ENCODE data around the gene TM9SF4. TPM values are rescaled to one million over a fixed set of nuclear protein-coding genes. Genes with fewer than 3 reads are reported as not detected.
"Not testable (repeated sequence)": the region's sequence is repeated elsewhere in the genome, so short reads cannot be mapped to it uniquely, and the experiment has no call there.

TM9SF4 gene
- polyA plus RNA-seq, 1 donor (not counting 4 experiments of a cell fraction or from before 2014, with no cell fraction given): 49.4 TPM

DNA sequence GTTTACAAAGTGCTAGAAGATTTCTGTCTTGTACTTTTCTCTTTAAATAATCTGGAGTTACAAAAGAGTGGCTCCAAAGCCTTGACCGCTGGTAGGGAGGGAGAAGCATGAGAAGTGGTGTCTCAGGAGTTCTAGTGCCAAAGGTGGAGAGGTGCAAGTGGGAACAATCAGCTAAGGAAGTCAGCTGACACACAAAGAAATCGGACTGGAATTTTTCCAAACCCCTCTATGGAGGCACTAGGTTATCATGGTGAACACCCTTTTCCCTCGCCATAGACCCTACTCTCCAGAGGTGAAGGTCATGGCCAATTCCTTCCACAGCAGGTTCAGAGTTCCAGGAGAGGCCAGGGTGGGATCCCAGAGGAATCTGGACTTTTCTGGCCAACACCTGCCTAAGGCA is 83.2 kb downstream of the TM9SF4 start:
- no peak for TF ChIP-seq CTCF (optimal IDR thresholded peaks at IDR 0.05 in 1 of 3, IDR thresholded peaks at IDR 0.05 in 1 of 3, conservative IDR thresholded peaks at IDR 0.05 in 1 of 3; ENCODE audit: extremely low read depth in 1 of 3, insufficient read depth in 2 of 3, low read length in 3 of 3)
- no peak for TF ChIP-seq EZH2 (IDR thresholded peaks at IDR 0.05; ENCODE audit: low read length)
- H3K79me2 ChIP-seq (ENCODE audit: control insufficient read depth, insufficient read depth, low read length): peaks cover 2% of the 10 kb centered on the region
- DNase-seq (ENCODE audit: low read depth, low spot score) (no peak), FAIRE-seq (no peak)
- H3K4me2 ChIP-seq (ENCODE audit: control insufficient read depth, extremely low read depth, insufficient read depth, low read depth, low read length): no peak overlapping the region
- peaks cover 6% of the 10 kb centered on the region for H4K20me1 ChIP-seq (ENCODE audit: control insufficient read depth, extremely low read depth, insufficient read depth, low read length)
- H3K27ac ChIP-seq (ENCODE audit: control insufficient read depth, insufficient read depth, low read length): no peak overlapping the region
- no peak overlapping the region for H2AFZ ChIP-seq (ENCODE audit: control insufficient read depth, low read length)
- H3K9ac ChIP-seq (ENCODE audit: control insufficient read depth, extremely low read depth, insufficient read depth, low read length): no peak overlapping the region
- no peaks in the 10 kb centered on the region for H3K9me1 ChIP-seq (ENCODE audit: control insufficient read depth, extremely low read depth, insufficient read depth, low read length)
- H3K4me1 ChIP-seq (ENCODE audit: control insufficient read depth, extremely low read depth, insufficient read depth, low read length): peaks cover 3% of the 10 kb centered on the region
- H3K27me3 ChIP-seq (ENCODE audit: control insufficient read depth, extremely low read depth, insufficient read depth, low read length): no peaks in the 10 kb centered on the region
- no peak overlapping the region for H3K4me3 ChIP-seq (ENCODE audit: control insufficient read depth in 2 of 3, extremely low read depth in 1 of 3, insufficient read depth in 2 of 3, low read depth in 1 of 3, low read length in 3 of 3)
- dilution Hi-C loops (cut with MboI; ENCODE audit: extremely low pct_ligation_motif_present, low sequenced_read_pairs): no loop called here
- no peaks in the 10 kb centered on the region for H3K9me3 ChIP-seq (ENCODE audit: control insufficient read depth, low read depth, low read length)
- H3K36me3 ChIP-seq (ENCODE audit: control insufficient read depth in 2 of 2, extremely low read depth in 1 of 2, insufficient read depth in 2 of 2, low read length in 2 of 2): peaks cover 19 to 24% of the 10 kb centered on the region in 2 experiments

- H3K36me3 ChIP-seq (ENCODE audit: control insufficient read depth in 2 of 2, extremely low read depth in 1 of 2, insufficient read depth in 2 of 2, low read length in 2 of 2): peaks cover 23 to 25% of the 10 kb centered on the region in 2 experiments
- H3K4me2 ChIP-seq (ENCODE audit: control insufficient read depth, extremely low read depth, insufficient read depth, low read depth, low read length); H3K79me2 ChIP-seq (ENCODE audit: control insufficient read depth, insufficient read depth, low read length); H3K9ac ChIP-seq (ENCODE audit: control insufficient read depth, extremely low read depth, insufficient read depth, low read length); H3K27me3 ChIP-seq (ENCODE audit: control insufficient read depth, extremely low read depth, insufficient read depth, low read length); H3K9me1 ChIP-seq (ENCODE audit: control insufficient read depth, extremely low read depth, insufficient read depth, low read length); H3K27ac ChIP-seq (ENCODE audit: control insufficient read depth, insufficient read depth, low read length); DNase-seq (ENCODE audit: low read depth, low spot score); FAIRE-seq; H4K20me1 ChIP-seq (ENCODE audit: control insufficient read depth, extremely low read depth, insufficient read depth, low read length); H3K4me1 ChIP-seq (ENCODE audit: control insufficient read depth, extremely low read depth, insufficient read depth, low read length); H2AFZ ChIP-seq (ENCODE audit: control insufficient read depth, low read length); dilution Hi-C loops (cut with MboI; ENCODE audit: extremely low pct_ligation_motif_present, low sequenced_read_pairs); H3K4me3 ChIP-seq (ENCODE audit: control insufficient read depth in 2 of 3, extremely low read depth in 1 of 3, insufficient read depth in 2 of 3, low read depth in 1 of 3, low read length in 3 of 3); H3K9me3 ChIP-seq (ENCODE audit: control insufficient read depth, low read depth, low read length): not testable (repeated sequence)
Measured at GRCh38 chr20:32193336-32193735, 83.8 kb downstream of the TM9SF4 start.

GRCh38 chr20:32193996-32194395 is 84.5 kb downstream of the TM9SF4 start:
- FAIRE-seq (no peak), DNase-seq (ENCODE audit: low read depth, low spot score) (no peak)
- Histone ChIP-seq H4K20me1 (ENCODE audit: control insufficient read depth, extremely low read depth, insufficient read depth, low read length) (peaks cover 6% of the 10 kb centered on the region), H3K4me3 (ENCODE audit: control insufficient read depth in 2 of 3, extremely low read depth in 1 of 3, insufficient read depth in 2 of 3, low read depth in 1 of 3, low read length in 3 of 3) (no peak overlapping the region), H3K79me2 (ENCODE audit: control insufficient read depth, insufficient read depth, low read length) (peaks cover 9% of the 10 kb centered on the region), H3K9me1 (ENCODE audit: control insufficient read depth, extremely low read depth, insufficient read depth, low read length) (no peaks in the 10 kb centered on the region), H3K36me3 (ENCODE audit: control insufficient read depth in 2 of 2, extremely low read depth in 1 of 2, insufficient read depth in 2 of 2, low read length in 2 of 2) (peaks cover 25 to 29% of the 10 kb centered on the region in 2 experiments), H3K9me3 (ENCODE audit: control insufficient read depth, low read depth, low read length) (no peaks in the 10 kb centered on the region), H3K4me2 (ENCODE audit: control insufficient read depth, extremely low read depth, insufficient read depth, low read depth, low read length) (no peak overlapping the region), H3K27me3 (ENCODE audit: control insufficient read depth, extremely low read depth, insufficient read depth, low read length) (no peaks in the 10 kb centered on the region), H3K9ac (ENCODE audit: control insufficient read depth, extremely low read depth, insufficient read depth, low read length) (no peak overlapping the region), H2AFZ (ENCODE audit: control insufficient read depth, low read length) (no peak overlapping the region), H3K4me1 (ENCODE audit: control insufficient read depth, extremely low read depth, insufficient read depth, low read length) (peaks cover 3% of the 10 kb centered on the region), H3K27ac (ENCODE audit: control insufficient read depth, insufficient read depth, low read length) (no peak overlapping the region)
- no peak for TF ChIP-seq CTCF (optimal IDR thresholded peaks at IDR 0.05 in 1 of 3, IDR thresholded peaks at IDR 0.05 in 1 of 3, conservative IDR thresholded peaks at IDR 0.05 in 1 of 3; ENCODE audit: extremely low read depth in 1 of 3, insufficient read depth in 2 of 3, low read length in 3 of 3)
- no peak for TF ChIP-seq EZH2 (IDR thresholded peaks at IDR 0.05; ENCODE audit: low read length)
- dilution Hi-C loops (cut with MboI; ENCODE audit: extremely low pct_ligation_motif_present, low sequenced_read_pairs): no loop called here

Measured in keratinocyte (primary cell).